Gastrocnemius medialis (tissue), 4 donors: ENCODE results near the gene FTH1. TPM values are rescaled to one million over a fixed set of nuclear protein-coding genes. Genes with fewer than 3 reads are reported as not detected.

Experiments
- ATAC-seq, 2 donors: fragments of 150-250 bp; one replicate each; pipeline ENCODE4 v1.9.1; 2016
- DNase-seq, 2 donors: peaks; one replicate each; pipeline ENCODE4 v3.0.0-alpha.2; 2019
- H3K27ac ChIP-seq, 4 donors: fragments of 200-600 bp; sonication (generic); 1 replicate in 1 of 4; 2 replicates in 3 of 4; pipeline ENCODE4 v1.5.1; 2016 to 2018; ENCODE audit warnings: mild to moderate bottlenecking in 2 of 4, moderate library complexity in 1 of 4
- H3K27me3 ChIP-seq, 3 donors: fragments of 200-600 bp; sonication (generic) in 2 of 3; 1 replicate in 1 of 3; 2 replicates in 2 of 3; pipeline versions ENCODE4 v1.5.1 to v1.6.0; 2016 to 2019; ENCODE audit warnings: mild to moderate bottlenecking in 1 of 3, moderate library complexity in 1 of 3
- H3K36me3 ChIP-seq, 2 donors: fragments of 200-600 bp; sonication (generic) in 1 of 2; one replicate each; pipeline ENCODE4 v1.5.1; 2017 to 2018
- H3K4me1 ChIP-seq, 2 donors: fragments of 200-600 bp; sonication (generic) in 1 of 2; one replicate each; pipeline ENCODE4 v1.5.1; 2016 to 2017; ENCODE audit warnings: mild to moderate bottlenecking in 2 of 2
- H3K4me3 ChIP-seq, 4 donors: fragments of 200-600 bp; sonication (generic) in 3 of 4; 1 replicate in 1 of 4; 2 replicates in 3 of 4; pipeline ENCODE4 v1.5.1; 2016 to 2019; ENCODE audit warnings: mild to moderate bottlenecking in 2 of 4
- H3K9me3 ChIP-seq, 3 donors: fragments of 200-600 bp; sonication (generic) in 2 of 3; 1 replicate in 1 of 3; 2 replicates in 2 of 3; pipeline ENCODE4 v1.5.1; 2016 to 2019
- POLR2A ChIP-seq, 2 donors: fragments of 450-650 bp; IDR thresholded peaks; one replicate each; pipeline ENCODE4 v1.6.1; 2017; ENCODE audit warnings: antibody characterized with exemption in 2 of 2, mild to moderate bottlenecking in 2 of 2, moderate library complexity in 2 of 2
- in situ Hi-C, 4 donors: fragments of 200-750 bp; cut with MboI; loops; one replicate each; pipeline versions ENCODE4 v1.15.0 to v1.8.0; 2017; ENCODE audit warnings: low sequenced_read_pairs in 4 of 4
- intact Hi-C: fragments of 100-400 bp; cut with DNase I; formaldehyde crosslinking; loops from one replicate; pipeline ENCODE4 v1.15.1; 2023; ENCODE audit warnings: low total_unique reads
- total RNA-seq, 4 donors: library from RNA; depleted of rRNA; stranded (reverse); fragments of >200 nt; gene quantifications; one replicate each; pipeline versions ENCODE4 v1.1.0 to v1.2.3, GENCODE V29; 2016
- TF ChIP-seq, protein P1 (sequence below), 5 experiments: fragments of 450-650 bp in 3 of 5; fragments of 200-600 bp in 2 of 5; sonication (generic) in 2 of 5; IDR thresholded peaks in 4 of 5; conservative IDR thresholded peaks in 1 of 5; 1 replicate in 4 of 5; 2 replicates in 1 of 5; pipeline ENCODE4 v1.5.1; 2016 to 2019; ENCODE audit warnings: antibody characterized with exemption in 5 of 5, mild to moderate bottlenecking in 3 of 5, moderate library complexity in 3 of 5

The FTH1 gene
- total RNA-seq, 4 donors from 2014 or later = 1,340 to 3,366 (median 1,705) TPM

- TF ChIP-seq POLR2A (IDR thresholded peaks at IDR 0.05) = no peak
- TF ChIP-seq, protein P1, sequence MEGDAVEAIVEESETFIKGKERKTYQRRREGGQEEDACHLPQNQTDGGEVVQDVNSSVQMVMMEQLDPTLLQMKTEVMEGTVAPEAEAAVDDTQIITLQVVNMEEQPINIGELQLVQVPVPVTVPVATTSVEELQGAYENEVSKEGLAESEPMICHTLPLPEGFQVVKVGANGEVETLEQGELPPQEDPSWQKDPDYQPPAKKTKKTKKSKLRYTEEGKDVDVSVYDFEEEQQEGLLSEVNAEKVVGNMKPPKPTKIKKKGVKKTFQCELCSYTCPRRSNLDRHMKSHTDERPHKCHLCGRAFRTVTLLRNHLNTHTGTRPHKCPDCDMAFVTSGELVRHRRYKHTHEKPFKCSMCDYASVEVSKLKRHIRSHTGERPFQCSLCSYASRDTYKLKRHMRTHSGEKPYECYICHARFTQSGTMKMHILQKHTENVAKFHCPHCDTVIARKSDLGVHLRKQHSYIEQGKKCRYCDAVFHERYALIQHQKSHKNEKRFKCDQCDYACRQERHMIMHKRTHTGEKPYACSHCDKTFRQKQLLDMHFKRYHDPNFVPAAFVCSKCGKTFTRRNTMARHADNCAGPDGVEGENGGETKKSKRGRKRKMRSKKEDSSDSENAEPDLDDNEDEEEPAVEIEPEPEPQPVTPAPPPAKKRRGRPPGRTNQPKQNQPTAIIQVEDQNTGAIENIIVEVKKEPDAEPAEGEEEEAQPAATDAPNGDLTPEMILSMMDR (IDR thresholded peaks at IDR 0.05 in 4 of 5, conservative IDR thresholded peaks at IDR 0.05 in 1 of 5) = no peak
- intact Hi-C loops (no loop called here), in situ Hi-C loops (no loop called here)
- peaks cover 0 to 5% (median 0%) of the 10 kb centered on the region in 3 donors for H3K27me3 ChIP-seq
- H3K27ac ChIP-seq = no peak overlapping the region
- H3K4me3 ChIP-seq = no peak overlapping the region
- ATAC-seq = no peak
- DNase-seq = no peak
- no peaks in the 10 kb centered on the region for H3K4me1 ChIP-seq
- no peaks in the 10 kb centered on the region for H3K9me3 ChIP-seq
- no peaks in the 10 kb centered on the region for H3K36me3 ChIP-seq
Observed at GRCh38 chr11:62001450-62002191, 34.2 kb upstream of the FTH1 start.

DNA sequence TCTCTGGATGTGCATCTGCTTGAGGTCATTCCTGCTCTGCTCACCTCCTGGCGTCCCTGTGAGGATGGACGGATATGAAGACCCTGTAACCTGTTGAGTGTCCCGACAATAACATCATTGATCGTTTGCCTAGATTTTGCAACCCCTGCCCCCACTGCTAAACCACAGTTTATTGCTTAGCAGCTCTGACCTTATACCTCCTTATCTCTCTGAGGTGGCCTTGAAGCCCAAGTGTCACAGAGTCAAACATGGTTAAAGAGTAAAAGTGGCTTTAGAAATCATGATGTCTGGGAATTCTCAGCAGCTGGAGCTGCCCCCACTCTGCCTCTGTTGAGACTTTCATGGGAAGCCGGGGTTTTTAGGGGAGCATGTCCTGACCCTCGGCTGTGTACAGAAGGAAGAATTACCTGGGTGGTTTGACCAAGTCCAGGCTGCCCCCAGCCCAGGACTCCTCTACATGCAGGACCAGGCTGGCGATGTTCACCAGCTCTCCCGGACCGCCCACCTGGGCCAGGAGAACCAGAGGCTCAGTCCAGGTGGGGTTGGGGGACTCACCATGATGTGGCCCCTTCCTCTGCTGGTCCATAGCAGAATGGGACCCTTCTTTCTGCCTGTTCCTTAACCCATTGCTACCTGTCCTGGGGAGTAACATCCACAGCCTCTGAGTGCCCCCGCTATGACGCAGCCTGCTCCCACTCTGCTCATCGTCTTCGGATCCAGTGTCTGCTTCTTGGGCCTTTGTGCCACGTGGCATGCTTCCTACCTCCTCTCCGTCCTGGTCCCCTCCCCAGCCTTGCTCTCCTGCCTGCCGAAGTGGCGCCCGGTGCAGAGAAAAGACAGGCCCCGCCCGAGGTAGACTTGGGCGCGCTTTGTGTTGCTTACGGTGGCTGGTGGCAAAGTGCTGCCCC is 33.4 kb upstream of the FTH1 start:
- intact Hi-C loops = no loop called here
- Histone ChIP-seq H3K4me1 (no peaks in the 10 kb centered on the region), H3K27me3 (peaks cover 0 to 5% (median 0%) of the 10 kb centered on the region in 3 donors), H3K4me3 (no peak overlapping the region), H3K9me3 (no peaks in the 10 kb centered on the region), H3K36me3 (no peaks in the 10 kb centered on the region), H3K27ac (no peak overlapping the region)
- ATAC-seq (no peak), DNase-seq (no peak)
- in situ Hi-C loops = no loop called here
- TF ChIP-seq, protein P1 (IDR thresholded peaks at IDR 0.05 in 4 of 5, conservative IDR thresholded peaks at IDR 0.05 in 1 of 5) = no peak
- no peak for TF ChIP-seq POLR2A (IDR thresholded peaks at IDR 0.05)

GRCh38 chr11:61999141-61999975 is 31.9 kb upstream of the FTH1 start:
- Histone ChIP-seq H3K4me3 (no peak overlapping the region), H3K4me1 (no peaks in the 10 kb centered on the region), H3K27ac (no peak overlapping the region), H3K27me3 (peaks cover 0 to under 1% (median 0%) of the 10 kb centered on the region in 3 donors), H3K36me3 (no peaks in the 10 kb centered on the region), H3K9me3 (no peaks in the 10 kb centered on the region)
- TF ChIP-seq, protein P1 (IDR thresholded peaks at IDR 0.05 in 4 of 5, conservative IDR thresholded peaks at IDR 0.05 in 1 of 5) = no peak
- no peak for TF ChIP-seq POLR2A (IDR thresholded peaks at IDR 0.05)
- no peak for ATAC-seq
- intact Hi-C loops (no loop called here), in situ Hi-C loops (no loop called here)
- DNase-seq = no peak

DNA sequence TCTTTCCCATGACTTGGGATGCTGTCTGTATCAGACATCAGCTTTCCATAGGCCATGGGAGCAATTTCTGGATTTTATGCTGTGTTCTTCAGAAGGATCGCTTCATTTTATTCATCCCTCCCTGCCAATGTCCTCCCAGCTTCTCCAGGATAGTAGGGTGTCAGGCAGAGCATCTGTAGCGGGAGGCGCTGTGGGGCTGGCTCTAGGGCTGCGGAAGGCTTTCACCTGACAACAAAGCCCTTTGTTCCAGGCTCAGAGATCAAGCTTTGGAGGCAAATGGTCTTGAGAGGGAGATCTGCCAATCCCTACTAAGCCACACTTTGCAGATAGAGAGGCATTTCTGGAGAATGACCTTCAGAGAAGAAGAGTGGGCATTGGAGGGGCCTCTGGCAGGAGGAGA is 29.5 kb upstream of the FTH1 start:
- H3K9me3 ChIP-seq = no peaks in the 10 kb centered on the region
- H3K4me1 ChIP-seq = no peaks in the 10 kb centered on the region
- DNase-seq (no peak), ATAC-seq (no peak)
- H3K4me3 ChIP-seq = no peak overlapping the region
- no peaks in the 10 kb centered on the region for H3K27me3 ChIP-seq
- intact Hi-C loops = no loop called here
- H3K36me3 ChIP-seq = no peaks in the 10 kb centered on the region
- in situ Hi-C loops = no loop called here
- TF ChIP-seq, protein P1 (IDR thresholded peaks at IDR 0.05 in 4 of 5, conservative IDR thresholded peaks at IDR 0.05 in 1 of 5) = no peak
- TF ChIP-seq POLR2A (IDR thresholded peaks at IDR 0.05) = no peak
- H3K27ac ChIP-seq = no peak overlapping the region
